Hematopoietic multipotent progenitor cell treated with erythropoietin and hydrocortisone succinate and interleukin-3 and kit ligand, for 17 days (in vitro differentiated cells): Measurements from ENCODE around the gene KCNK6.
"Not testable (repeated sequence)": the region's sequence is repeated elsewhere in the genome, so short reads cannot be mapped to it uniquely, and the experiment has no call there.

ENCODE experiments used
- DNase-seq: peaks from one replicate; pipeline ENCODE4 v3.0.0-alpha.2; 2015; ENCODE audit warnings: low spot score

KCNK6 gene

GRCh38 chr19:38362076-38362945 is 42.7 kb downstream of the KCNK6 start:
- DNase-seq: peak; percentile 33

GRCh38 chr19:38362946-38363688 is 43.5 kb downstream of the KCNK6 start:
- not testable (repeated sequence) for DNase-seq

- DNase-seq: no peak
Measured at GRCh38 chr19:38367041-38367440, 47.4 kb downstream of the KCNK6 start.

GRCh38 chr19:38369584-38369983 is 49.9 kb downstream of the KCNK6 start:
- no peak for DNase-seq

GRCh38 chr19:38370299-38370698 is 50.7 kb downstream of the KCNK6 start:
- no peak for DNase-seq

- no peak for DNase-seq
Measured at GRCh38 chr19:38371081-38371480, 51.4 kb downstream of the KCNK6 start.

GRCh38 chr19:38373907-38374331 is 54.3 kb downstream of the KCNK6 start:
- DNase-seq: no peak

GRCh38 chr19:38374332-38375097 is 54.9 kb downstream of the KCNK6 start, which contains the start of gene PSMD8:
Gene PSMD8 (plus strand): TSS chr19:38374571. CDS start chr19:38374602, 31 bp downstream.
- DNase-seq: peak; percentile 99

GRCh38 chr19:38375098-38375493 is 55.5 kb downstream of the KCNK6 start:
- no peak for DNase-seq

GRCh38 chr19:38375748-38376147 is 56.1 kb downstream of the KCNK6 start:
- DNase-seq: no peak

- no peak for DNase-seq
Measured at GRCh38 chr19:38376576-38376975, 56.9 kb downstream of the KCNK6 start.

GRCh38 chr19:38377052-38377451 is 57.4 kb downstream of the KCNK6 start:
- no peak for DNase-seq

- no peak for DNase-seq
Measured at GRCh38 chr19:38378866-38379265, 59.2 kb downstream of the KCNK6 start.

- no peak for DNase-seq
Measured at GRCh38 chr19:38381138-38381537, 61.5 kb downstream of the KCNK6 start.
